Chondrocyte (in vitro differentiated cells): ENCODE measurements around the gene DNAI1. TPM values are rescaled to one million over a fixed set of nuclear protein-coding genes. Genes with fewer than 3 reads are reported as not detected.

Experiments used
- DNase-seq: peaks from one replicate; pipeline ENCODE4 v3.0.0; 2021; ENCODE audit warnings: mixed read lengths, low spot score
- H3K27ac Mint-ChIP-seq: one replicate; pipeline ENCODE4 v1.8.0; 2021; ENCODE audit warnings: mild to moderate bottlenecking, moderate library complexity, mixed read lengths; ENCODE audit not compliant: unreplicated experiment
- H3K27me3 Mint-ChIP-seq: 2 replicates; pipeline ENCODE4 v1.8.0; 2021; ENCODE audit warnings: low read depth, mixed read lengths
- H3K36me3 Mint-ChIP-seq: 2 replicates; pipeline ENCODE4 v1.8.0; 2021; ENCODE audit warnings: low read depth, mixed read lengths
- H3K4me1 Mint-ChIP-seq: 2 replicates; pipeline ENCODE4 v1.8.0; 2021; ENCODE audit warnings: low read depth, mild to moderate bottlenecking, mixed read lengths
- H3K4me3 Mint-ChIP-seq: one replicate; pipeline ENCODE4 v1.8.0; 2021; ENCODE audit warnings: mild to moderate bottlenecking, moderate library complexity, mixed read lengths; ENCODE audit not compliant: unreplicated experiment
- H3K9me3 Mint-ChIP-seq: 2 replicates; pipeline ENCODE4 v1.8.0; 2021; ENCODE audit warnings: low read depth, mixed read lengths
- total RNA-seq: library from RNA; stranded (reverse); gene quantifications from 3 replicates; pipeline ENCODE4 v1.2.1, GENCODE V29; 2021
- TF ChIP-seq, protein P1 (sequence below): fragments of 200-600 bp; sonication (generic); IDR thresholded peaks from 2 replicates; pipeline ENCODE4 v1.5.0; 2021; ENCODE audit warnings: antibody characterized with exemption, mild to moderate bottlenecking, moderate library complexity

The DNAI1 gene
- total RNA-seq, 1 donor from 2014 or later = 0.25 TPM

DNA sequence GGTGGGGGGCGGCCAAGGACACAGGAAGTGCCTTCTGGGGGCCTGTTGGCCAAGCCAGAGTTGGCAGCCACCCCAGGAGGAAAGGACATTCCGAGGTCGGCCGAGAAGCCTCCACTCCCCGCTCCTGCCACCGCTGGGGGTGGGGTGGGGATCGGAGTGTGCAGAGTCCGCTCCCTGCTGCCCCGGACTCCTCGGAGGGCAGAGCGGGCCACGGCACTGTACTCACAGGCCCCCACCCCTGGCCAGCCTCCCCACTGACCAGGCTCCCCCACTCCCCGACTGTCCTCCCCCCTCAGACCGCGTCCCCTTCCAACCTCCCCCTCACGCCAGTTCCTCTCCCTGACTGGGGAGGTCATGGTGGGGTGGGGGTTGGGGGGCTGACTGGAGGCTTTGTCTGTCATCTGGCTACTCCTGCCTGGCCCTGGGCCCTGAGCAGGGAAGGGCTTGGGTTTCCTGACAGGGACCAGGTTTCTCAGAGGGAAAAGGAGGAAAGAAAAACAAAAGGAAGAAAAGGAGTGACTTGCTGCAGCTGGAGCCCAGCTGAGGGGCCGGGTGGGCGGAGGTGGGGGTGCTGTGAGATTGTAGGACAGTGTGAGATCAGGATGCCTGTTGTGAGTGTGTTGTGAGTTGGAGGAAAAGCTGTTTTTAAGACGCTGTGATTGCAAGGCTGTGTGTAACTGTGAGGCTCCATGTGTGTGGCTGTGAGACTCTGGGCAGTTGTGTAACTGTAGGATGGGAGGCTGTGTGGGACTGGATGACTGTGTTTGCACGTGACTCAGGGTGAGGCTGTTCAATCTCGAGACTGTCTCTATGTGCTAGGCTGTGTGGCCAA, 101.2 kb downstream of the DNAI1 start:
- TF ChIP-seq, protein P1, sequence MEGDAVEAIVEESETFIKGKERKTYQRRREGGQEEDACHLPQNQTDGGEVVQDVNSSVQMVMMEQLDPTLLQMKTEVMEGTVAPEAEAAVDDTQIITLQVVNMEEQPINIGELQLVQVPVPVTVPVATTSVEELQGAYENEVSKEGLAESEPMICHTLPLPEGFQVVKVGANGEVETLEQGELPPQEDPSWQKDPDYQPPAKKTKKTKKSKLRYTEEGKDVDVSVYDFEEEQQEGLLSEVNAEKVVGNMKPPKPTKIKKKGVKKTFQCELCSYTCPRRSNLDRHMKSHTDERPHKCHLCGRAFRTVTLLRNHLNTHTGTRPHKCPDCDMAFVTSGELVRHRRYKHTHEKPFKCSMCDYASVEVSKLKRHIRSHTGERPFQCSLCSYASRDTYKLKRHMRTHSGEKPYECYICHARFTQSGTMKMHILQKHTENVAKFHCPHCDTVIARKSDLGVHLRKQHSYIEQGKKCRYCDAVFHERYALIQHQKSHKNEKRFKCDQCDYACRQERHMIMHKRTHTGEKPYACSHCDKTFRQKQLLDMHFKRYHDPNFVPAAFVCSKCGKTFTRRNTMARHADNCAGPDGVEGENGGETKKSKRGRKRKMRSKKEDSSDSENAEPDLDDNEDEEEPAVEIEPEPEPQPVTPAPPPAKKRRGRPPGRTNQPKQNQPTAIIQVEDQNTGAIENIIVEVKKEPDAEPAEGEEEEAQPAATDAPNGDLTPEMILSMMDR = no peak
- H3K27me3 Mint-ChIP-seq = peaks cover 17% of the 10 kb centered on the region
- H3K36me3 Mint-ChIP-seq = peaks cover 5% of the 10 kb centered on the region
- H3K9me3 Mint-ChIP-seq = peaks cover 3% of the 10 kb centered on the region
- peak; percentile 81 for DNase-seq
- peak overlapping the region; percentile 11 for H3K4me3 Mint-ChIP-seq
- peaks cover 25% of the 10 kb centered on the region for H3K4me1 Mint-ChIP-seq
- H3K27ac Mint-ChIP-seq = peak overlapping the region; percentile 53

DNA sequence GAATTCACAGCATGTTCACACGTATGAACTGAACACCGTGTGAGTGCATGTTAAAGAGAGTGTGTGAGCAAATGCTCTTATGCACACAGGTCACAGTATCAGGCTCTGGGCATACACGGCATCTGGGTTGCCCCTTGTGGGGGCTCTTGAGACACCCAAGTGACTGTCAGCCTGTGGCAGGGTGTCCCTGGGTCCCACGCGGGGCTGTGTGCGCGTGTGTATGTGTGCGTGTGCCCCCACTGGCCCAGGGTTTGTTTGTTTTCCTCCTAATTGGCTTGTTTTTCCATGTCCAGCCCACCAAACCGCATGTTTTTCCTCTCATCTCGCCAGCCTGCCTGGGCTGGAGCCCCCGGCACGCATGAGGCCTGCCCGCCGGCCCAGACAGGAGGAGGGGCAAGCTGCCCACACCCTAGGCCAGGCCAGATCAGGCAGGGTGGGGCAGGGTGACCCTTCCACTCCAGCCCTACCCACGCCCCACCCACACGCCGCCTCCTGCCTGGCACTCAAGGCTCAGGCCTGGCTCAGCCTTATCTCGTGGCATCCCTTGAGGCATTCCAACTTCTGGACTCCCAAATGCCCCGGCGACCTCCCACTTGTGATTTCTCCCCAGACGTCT, 102.1 kb downstream of the DNAI1 start:
- peaks cover 3% of the 10 kb centered on the region for H3K9me3 Mint-ChIP-seq
- no peak overlapping the region for H3K4me3 Mint-ChIP-seq
- DNase-seq = peak; percentile 58
- TF ChIP-seq, protein P1 = no peak
- peaks cover 20% of the 10 kb centered on the region for H3K27me3 Mint-ChIP-seq
- H3K36me3 Mint-ChIP-seq = peaks cover 5% of the 10 kb centered on the region
- H3K4me1 Mint-ChIP-seq = peaks cover 24% of the 10 kb centered on the region
- H3K27ac Mint-ChIP-seq = no peak overlapping the region

DNA sequence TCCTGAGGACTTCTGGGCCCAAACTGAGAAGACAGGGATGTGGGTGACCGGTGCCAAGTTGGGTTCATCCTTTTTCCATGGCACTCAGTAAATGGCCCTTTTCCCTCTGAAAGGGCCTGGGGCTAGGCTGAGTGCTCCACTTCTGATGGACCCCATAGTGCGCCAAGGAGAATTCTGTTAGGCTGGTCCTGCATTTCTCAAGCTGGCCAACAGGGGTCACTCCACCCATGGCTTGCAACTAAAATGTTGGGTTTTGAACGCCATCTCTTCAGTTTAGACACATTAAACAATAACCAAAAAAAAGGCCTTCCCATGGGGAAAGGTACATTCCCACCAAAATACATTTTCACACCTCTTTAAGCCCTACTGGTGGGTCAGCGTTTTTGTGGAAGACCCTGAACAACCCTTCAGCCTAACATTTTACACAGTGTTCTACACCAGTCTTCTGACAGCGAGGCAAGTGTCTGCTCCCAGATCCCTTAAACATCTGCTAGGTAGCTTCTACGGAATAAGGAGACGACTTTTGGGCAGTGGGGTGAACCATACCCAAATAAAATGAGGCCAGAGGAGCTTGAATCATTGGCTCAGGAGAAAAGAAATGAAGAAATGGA, 103.6 kb downstream of the DNAI1 start:
- TF ChIP-seq, protein P1 = peak; percentile 73
- Mint-ChIP-seq H3K9me3 (peaks cover 3% of the 10 kb centered on the region), H3K27ac (no peak overlapping the region), H3K4me3 (no peak overlapping the region), H3K36me3 (peaks cover 5% of the 10 kb centered on the region), H3K27me3 (peaks cover 24% of the 10 kb centered on the region), H3K4me1 (peaks cover 24% of the 10 kb centered on the region)
- no peak for DNase-seq

DNA sequence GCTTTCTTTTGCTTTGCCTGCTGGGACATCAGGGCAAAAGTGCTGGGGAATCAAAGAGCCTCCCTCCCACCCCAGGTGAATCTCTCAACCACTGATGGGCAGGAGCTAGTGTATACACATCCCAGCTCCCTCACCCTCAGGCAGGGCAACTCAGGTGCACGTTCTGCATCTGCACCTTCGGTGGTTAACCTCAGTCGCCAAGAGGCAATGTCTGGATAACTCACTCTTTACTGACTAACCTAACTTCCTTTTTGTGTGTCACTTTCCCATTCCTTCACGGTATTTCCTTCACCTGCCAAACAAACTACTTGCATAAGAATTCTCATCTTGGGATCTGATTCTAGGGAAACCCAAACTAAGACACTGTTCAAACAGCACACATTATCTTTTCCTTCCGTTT, 104.7 kb downstream of the DNAI1 start:
- H3K4me1 Mint-ChIP-seq = peaks cover 24% of the 10 kb centered on the region
- peaks cover 27% of the 10 kb centered on the region for H3K27me3 Mint-ChIP-seq
- DNase-seq = no peak
- H3K9me3 Mint-ChIP-seq = peaks cover 3% of the 10 kb centered on the region
- H3K36me3 Mint-ChIP-seq = peaks cover 5% of the 10 kb centered on the region
- TF ChIP-seq, protein P1 = no peak
- H3K4me3 Mint-ChIP-seq = no peak overlapping the region
- H3K27ac Mint-ChIP-seq = no peak overlapping the region

DNA sequence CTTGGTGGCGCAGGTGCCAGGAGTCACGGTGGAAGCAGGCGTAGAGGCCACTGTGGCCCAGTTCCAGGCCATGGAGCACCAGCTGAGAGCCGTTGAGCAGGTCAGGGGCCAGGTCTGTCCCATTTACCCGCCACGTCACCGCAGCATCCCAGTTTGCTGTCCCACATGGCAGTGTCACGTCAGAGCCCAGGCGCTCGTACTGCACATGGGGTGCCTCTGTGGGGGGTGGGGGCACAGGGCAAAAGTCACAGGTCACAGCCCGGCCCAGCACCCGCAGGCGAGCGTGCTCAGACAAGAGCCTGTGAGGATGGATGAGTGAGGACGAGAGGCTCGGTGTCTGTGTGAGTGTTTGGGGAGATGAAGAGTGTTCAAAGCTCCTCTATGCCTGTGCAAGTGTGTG, 106.0 kb downstream of the DNAI1 start:
- Mint-ChIP-seq H3K36me3 (peaks cover 5% of the 10 kb centered on the region), H3K27me3 (peaks cover 31% of the 10 kb centered on the region), H3K4me3 (no peak overlapping the region), H3K27ac (no peak overlapping the region), H3K9me3 (peaks cover 3% of the 10 kb centered on the region), H3K4me1 (peaks cover 12% of the 10 kb centered on the region)
- TF ChIP-seq, protein P1 = no peak
- DNase-seq = no peak
